NCI-H146 (cell line): ENCODE results near the gene SAMM50.

Experiments used
- DNase-seq: peaks from one replicate; lab custom pipeline; 2025; lab: John Stamatoyannopoulos, UW

The SAMM50 gene

DNA sequence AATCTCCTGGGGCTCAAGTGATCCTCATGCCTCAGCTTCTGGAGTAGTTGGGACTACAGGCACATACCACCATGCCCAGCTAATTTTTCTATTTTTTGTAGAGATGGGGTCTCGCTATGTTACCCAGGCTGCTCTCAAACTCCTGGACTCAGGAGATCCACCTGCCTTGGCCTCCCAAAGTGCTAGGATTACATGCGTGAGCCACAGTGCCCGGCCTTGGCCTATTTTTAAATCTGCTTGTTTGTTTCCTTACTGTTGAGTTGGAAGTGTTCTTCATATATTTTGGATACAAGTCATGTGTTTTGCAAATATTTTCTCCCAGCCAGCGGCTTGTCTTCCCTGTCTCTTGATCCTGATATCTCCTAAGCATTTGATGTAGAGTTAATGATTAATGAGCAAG lies 73.8 kb downstream of the SAMM50 start:
- DNase-seq: no peak

DNA sequence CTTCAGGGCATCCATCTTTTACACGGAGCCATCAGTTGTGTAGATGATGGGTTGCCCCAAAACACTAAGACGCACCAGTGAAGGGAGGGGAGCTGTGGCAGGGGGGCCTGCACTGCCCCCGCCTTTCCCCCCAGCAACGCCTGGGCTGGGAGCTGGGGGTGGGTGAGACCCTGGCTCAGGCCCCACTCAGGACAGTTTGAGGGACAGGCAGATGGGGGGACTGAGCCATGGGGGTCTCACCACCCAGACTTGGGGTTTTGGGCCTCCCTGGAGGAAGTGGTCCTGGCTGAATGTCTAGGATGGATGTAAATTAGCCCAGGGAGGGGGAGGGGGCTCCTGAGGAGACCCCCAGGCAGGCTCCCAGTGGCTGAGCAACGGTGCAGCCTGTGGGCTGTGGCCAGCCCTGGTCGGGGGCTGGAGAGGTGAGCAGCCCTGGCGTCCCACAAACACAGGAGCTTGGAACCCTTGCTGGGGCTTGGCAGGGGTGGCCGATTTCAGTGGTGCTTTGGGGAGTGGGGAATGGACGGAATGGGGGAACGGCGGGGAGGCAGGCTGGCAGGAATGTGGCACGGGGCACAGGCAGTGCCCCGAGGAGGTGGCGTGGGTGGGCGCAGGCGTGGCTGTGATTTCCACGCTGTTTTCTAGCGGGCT lies 74.9 kb downstream of the SAMM50 start:
- DNase-seq: no peak

DNA sequence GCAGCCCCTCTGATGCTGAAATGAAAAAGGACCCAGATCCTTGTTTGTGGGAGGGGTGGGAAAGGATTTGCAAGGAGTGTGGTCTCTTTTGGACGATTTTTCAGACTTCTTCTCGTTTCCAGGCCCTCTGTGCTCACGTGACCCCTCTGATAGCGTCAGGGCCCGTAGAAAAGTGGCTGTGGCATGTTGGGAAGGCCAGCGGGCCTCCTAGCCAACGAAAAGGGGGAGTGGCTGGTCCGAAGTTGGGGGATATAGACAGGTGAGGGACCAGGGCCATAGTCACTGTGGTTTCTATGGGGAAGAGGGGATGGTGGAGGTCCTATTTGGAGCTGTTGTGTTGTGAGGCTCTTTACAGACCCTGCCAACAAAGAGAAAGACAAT lies 75.5 kb downstream of the SAMM50 start:
- no peak for DNase-seq

DNA sequence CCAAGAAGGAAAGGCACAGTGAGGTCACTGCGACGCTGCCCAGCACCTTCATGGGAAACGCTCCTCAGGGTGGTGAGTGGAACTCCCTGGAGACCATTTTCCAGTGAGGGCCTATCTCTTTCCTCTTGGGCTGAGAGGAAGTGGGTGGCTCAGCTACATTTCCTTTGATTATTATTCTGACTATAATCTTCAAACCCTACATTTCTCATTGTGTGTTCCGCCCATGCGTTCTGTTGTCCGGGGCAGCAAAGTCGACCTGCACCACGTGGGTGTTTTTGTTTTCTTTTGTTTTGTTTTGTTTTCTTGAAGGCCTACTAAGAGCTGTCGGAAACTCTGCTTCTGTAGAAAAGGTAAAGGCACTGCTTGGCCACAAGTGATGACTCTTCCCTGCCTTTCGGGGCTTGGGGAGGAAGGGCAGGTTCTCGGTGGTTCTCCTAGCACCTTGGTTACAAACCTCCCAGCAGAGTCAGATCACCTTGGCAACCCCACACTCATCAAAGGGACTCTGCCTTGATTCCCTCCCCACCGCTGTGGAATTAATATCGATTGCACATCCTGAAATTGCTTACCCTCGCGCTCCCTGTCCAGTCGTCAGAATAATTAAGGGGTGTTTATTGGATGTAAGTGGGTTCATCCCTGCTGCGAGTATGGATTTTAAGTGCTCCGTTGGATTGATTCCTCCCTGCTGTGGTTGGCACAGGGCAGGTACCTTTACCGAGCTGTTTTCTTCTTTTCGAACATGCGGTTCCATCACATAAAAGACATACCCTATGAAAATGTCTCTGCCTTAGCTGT lies 76.1 kb downstream of the SAMM50 start:
- no peak for DNase-seq

DNA sequence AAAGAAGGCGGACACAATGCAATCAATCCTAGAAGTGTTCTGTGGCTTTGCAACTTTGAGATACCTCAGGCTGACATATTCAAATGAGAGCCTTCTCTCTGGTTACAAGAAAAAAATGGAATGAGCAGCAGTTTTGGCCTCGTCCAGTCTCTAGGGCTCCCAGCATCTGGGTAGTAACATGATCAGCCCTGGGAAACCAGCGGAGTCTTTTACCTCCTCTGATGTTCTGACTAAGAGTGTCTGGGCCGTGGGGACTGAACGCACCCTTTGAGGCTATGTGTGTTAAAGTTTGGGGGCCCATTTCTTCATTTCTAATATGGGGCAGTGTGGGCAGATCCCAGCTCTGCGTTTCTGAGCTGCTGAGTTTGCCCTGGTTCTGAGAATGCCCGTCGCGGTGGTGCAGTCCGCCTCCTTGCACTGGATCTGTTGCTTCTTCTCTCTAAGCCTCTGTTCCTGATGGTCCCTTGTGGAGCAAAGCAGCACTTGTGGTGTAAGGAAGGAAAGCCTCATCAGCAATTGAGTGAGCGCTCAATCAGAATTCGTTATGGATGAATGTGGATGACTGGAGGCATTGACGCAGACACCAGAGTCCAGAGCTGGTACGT lies 77.0 kb downstream of the SAMM50 start:
- DNase-seq: no peak

DNA sequence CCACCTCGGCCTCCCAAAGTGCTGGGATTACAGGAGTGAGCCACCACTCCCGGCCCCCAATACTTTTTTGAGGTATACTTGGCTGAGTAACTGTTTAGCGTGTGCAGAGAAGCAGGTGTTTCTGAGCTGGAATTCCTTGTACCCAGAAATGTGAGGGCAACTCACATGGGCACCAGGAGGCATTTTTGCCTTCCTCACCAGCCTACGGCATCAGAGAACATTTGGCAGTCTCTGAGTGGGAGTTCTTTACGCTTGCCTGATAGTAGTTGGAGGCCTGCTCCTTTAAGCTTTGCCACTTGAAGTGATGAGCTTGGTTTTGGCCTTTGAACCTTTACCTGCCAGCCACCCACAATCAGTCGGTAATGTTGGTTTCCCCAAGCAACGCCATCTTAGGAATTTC lies 78.0 kb downstream of the SAMM50 start:
- DNase-seq: no peak

DNA sequence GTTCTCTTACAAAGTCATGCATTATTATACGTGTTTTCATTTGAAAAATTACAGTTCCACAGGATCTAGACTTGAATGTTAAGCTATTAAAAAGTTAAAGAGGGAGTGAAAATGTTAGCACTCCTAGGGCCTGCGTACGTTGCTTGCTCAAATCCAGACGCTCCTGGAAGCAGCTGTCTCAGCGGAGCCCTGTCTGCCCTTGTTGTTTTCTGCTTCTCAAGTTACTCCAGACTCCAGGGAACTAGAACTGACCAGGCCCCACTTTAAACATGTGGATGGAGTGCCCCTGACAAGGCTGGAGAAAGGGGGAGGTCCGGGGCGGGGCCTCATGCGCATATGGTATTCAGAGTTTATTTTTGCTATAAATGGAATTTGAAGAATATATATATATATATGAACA lies 78.5 kb downstream of the SAMM50 start:
- DNase-seq: no peak

DNA sequence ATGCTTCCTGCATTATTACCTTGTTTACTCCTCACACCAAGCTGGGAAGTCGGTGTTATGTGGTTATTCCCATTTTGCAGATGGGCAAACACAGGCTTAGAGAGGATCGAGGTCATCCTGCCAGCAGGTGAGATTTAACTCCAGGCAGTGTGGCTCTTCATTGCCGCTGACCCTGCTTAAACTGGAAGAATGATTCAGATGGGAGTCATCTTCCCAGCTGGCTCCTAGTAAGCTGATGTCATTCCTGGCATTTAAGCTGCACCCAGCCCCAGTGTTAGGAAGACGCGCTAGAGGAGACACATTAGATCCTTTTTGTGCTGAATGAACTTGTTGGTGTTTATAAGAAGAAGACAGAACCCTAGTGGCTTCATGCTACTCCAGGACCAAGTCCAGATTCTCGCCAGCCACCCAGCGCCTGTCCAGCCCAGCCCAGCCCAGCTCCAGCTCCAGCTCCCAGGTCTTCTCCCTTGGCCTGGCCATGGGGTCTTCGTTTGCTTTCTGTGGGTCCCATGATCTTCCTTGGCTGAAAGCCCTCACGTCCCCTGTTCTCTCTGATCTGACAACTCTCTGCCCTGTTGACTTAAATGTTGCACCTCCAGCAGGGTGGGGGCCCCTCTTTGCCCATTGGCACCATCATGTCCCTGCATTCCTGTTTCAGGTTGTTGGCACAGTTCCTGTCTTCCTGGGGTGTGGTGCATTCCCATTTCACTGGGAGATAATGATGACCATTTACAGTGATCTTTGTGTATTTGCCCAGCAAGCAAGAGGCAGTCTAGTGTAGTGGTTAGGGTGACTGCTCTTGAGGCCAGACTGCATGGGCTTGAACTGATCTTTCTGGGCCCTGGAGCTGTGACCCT lies 82.5 kb downstream of the SAMM50 start:
- DNase-seq: no peak

DNA sequence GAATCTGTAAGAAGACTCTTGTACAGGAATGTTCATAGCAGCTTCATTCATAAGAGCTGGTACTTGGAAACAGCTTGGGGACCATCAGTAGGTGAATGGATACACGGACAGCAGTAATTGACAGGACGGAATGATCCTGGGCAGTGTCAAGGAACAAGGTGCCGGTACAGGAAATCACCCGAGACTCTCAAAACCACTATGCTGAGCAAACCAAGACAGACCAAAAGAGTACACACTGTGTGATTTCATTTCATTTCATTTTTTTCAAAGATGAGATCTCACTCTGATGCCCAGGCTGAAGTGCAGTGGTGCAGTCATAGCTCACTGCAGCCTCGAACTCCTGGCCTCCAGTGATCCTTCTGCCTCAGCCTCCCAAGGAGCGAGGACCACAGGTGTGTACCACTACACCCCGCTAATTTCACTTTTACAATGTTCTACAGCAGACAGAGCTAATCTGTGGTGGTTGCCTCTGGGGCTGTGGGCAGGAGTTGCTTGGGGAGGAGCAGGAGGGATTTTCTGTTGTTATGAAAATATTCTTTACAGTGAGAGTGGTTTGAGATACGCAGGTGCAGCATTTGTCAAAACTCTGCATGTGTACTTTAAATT lies 84.4 kb downstream of the SAMM50 start:
- DNase-seq: no peak

DNA sequence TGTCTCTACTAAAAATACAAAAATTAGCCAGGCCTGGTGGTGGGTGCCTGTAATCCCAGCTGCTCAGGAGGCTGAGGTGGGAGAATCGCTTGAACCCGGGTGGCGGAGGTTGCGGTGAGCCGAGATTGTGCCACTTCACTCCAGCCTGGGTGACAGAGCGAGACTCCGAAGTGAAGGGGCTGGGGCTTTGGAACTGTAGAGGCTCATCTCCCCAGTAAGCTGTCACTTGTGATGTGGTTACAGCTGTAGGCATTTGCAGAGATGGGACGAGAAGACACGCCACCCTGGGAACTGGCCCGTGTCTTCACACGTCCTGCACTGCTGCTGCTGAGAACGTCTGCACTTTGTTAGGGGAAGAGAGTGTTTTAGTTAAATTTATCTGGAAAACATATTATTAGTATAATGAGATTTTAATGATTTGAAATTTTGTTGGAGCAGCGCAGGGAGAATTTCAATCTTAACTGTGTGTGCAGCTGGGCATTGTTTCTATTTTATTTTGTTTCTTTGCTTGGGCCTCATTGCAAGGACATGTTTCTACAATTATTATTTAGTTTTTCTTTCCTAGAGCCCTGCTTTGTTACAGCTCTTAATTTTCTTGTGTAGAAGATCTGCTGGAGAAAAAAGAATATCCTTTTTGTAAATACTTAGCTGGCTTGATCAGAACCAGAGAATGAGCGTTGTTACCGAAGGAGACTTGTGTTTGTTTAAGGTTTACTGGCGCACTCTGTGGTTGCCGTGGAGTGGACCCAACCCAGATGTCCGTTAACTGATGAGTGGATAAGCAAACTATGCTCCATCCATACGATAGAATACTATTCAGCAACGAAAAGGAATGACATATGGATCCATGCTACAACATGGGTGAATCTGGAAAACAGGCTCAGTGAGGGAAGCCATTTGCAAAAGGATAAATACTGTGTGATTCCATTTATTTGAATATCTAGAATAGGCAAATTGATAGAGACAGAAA lies 87.3 kb downstream of the SAMM50 start:
- DNase-seq: no peak

DNA sequence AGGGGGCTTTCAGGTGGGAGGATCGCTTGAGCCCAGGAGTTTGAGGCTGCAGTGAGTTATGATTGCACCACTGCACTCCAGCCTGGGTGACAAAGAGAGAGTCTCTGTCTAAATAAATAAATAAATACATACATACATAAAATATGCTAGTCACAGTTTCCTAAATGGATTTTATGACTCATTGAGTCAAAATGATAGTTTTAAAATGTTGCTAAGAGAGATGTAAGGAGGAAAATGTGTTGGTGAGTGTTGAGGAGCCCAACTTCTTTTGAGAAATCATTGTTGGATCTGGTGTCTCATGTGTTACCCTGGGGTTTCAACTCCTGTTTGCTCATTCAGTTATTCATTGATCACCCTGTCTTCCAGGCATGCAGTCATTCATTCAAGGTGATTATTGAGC lies 89.9 kb downstream of the SAMM50 start:
- DNase-seq: no peak
